HK-2 (cell line): ENCODE data around the gene MROH2A.

Experiments
- DNase-seq: peaks from one replicate; pipeline ENCODE4 v3.0.0-alpha.2; 2018; ENCODE audit not compliant: unreplicated experiment

MROH2A gene

GRCh38 chr2:233764761-233765160 lies 13.4 kb upstream of the MROH2A start:
- no peak for DNase-seq

- no peak for DNase-seq
These were observed 11.7 kb upstream of the MROH2A start for GRCh38 chr2:233766416-233766815.

DNA sequence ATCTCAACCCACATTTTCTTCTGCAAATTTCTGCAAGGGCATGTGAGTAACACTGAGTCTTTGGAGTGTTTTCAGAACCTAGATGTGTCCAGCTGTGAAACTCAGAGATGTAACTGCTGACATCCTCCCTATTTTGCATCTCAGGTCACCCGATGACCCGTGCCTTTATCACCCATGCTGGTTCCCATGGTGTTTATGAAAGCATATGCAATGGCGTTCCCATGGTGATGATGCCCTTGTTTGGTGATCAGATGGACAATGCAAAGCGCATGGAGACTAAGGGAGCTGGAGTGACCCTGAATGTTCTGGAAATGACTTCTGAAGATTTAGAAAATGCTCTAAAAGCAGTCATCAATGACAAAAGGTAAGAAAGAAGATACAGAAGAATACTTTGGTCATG lies 10.1 kb upstream of the MROH2A start:
- DNase-seq, result no peak

GRCh38 chr2:233769260-233769659 lies 8.9 kb upstream of the MROH2A start:
- DNase-seq, result no peak

DNA sequence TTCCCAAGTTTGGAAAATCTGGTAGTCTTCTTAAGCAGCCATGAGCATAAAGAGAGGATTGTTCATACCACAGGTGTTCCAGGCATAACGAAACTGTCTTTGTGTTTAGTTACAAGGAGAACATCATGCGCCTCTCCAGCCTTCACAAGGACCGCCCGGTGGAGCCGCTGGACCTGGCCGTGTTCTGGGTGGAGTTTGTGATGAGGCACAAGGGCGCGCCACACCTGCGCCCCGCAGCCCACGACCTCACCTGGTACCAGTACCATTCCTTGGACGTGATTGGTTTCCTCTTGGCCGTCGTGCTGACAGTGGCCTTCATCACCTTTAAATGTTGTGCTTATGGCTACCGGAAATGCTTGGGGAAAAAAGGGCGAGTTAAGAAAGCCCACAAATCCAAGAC lies 6.0 kb upstream of the MROH2A start:
- DNase-seq, result no peak

DNA sequence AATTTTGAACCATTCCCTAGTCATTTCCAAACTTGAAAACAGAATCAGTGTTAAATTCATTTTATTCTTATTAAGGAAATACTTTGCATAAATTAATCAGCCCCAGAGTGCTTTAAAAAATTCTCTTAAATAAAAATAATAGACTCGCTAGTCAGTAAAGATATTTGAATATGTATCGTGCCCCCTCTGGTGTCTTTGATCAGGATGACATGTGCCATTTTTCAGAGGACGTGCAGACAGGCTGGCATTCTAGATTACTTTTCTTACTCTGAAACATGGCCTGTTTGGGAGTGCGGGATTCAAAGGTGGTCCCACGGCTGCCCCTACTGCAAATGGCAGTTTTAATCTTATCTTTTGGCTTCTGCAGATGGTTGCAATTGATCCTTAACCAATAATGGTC lies 5.5 kb upstream of the MROH2A start:
- no peak for DNase-seq

DNA sequence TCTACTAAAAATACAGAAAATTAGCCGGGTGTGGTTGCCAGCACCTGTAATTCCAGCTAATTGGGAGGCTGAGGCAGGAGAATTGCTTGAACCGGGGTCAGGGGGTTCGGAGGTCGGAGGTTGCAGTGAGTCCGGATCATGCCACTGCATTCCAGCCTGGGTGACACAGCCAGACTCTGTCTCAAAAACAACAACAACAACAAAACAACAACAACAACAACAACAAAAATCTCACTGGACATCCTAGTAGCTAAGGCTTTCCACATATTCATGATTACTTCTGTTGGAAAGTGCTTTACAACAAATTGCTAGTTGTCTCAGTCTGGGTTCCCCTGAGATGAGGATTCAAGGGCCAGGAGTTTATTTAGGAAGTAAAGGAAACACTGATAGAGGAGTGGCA lies 4.3 kb upstream of the MROH2A start:
- no peak for DNase-seq

DNA sequence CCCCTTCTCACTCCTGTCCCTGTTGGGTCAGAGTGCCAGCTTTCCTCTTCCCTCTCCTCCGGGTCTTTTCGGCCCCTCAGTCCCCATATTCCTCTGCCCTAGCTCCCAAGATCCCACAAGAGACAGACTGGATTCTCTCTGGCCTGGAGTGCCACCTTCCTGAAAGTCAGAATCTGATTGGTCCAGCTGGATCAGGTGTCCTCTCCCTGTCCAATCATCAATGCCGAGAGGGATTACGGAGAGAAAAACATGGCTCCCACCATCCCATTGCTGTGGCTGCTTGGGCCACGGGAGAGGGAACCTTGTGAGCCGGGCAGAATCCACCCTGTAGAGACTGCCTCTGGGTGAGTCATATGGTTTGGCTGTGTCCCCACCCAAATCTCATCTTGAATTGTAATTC lies 2.7 kb upstream of the MROH2A start:
- no peak for DNase-seq

DNA sequence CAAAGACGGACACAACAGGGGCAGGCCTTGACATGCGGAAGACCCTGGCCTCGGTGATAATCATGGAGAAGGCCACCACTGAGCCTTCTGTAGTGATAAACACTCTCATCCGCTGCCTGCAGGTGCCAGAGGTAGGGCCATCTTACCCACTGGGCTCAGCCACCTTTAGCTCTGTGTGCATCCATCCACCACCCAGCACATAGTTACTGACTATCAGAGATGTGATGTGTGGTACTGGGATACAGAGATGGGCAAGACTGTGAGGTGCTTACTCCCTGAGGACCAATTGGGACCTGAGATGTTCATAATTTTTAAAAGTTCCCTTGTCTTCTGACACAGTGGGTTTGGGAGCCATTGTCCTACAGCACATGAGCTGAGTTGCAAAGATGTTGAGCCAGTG lies 1.6 kb downstream of the MROH2A start:
- no peak for DNase-seq

DNA sequence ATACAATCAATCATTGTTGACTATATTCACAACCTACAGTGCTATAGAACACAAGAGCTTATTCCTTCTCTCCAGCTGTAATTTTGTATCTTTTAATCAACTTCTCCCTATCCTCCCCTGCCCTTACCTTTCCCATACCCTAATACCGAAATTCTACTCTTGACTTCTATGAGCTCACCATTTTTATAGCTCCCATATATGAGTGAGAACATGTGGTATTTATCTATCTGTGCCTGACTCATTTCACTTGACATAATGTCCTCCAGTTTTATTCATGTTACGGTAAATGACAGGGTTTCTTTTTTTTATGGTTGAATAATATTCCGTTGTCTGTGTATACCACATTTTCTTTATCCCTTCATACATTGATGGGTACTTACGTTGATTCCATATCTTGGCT lies 2.6 kb downstream of the MROH2A start:
- DNase-seq, result no peak

GRCh38 chr2:233789554-233789953 lies 11.4 kb downstream of the MROH2A start:
- DNase-seq, result no peak

- no peak for DNase-seq
These were observed 13.2 kb downstream of the MROH2A start for GRCh38 chr2:233791151-233791882.

- DNase-seq, result no peak
These were observed 13.8 kb downstream of the MROH2A start for GRCh38 chr2:233791883-233792329.

GRCh38 chr2:233792720-233793119 lies 14.6 kb downstream of the MROH2A start:
- DNase-seq, result no peak

DNA sequence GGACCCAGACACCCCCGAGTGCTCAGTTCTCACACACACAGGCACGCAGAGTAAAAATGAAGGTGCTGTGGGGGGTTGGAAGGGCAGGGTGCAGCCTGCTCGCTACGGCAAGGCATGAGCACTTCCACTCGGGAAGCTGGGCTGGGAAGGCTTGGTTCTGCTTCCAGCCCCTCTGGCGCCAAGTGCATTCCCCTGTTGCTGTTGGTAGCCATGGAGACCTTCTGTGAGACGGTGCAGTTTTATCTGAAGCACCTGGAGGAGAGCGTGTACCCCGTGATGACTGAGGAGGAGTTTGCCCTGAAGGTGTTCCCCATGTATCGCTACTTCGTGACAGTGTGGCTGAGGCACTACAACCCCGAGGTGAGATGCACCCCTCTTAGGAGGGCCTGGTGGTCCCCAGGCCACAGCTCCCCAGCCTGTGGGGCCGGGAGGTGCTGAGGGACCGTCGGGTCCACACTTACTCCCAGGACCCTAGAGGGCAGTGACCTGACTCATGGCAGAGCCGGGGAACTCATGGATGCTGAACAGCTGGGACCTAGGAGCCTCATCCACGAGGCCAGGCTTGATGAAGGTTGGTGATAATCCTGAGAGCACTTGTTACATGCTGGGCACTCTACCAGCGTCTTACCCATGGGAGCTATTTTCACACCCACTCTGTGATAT lies 15.5 kb downstream of the MROH2A start:
- DNase-seq, result no peak

DNA sequence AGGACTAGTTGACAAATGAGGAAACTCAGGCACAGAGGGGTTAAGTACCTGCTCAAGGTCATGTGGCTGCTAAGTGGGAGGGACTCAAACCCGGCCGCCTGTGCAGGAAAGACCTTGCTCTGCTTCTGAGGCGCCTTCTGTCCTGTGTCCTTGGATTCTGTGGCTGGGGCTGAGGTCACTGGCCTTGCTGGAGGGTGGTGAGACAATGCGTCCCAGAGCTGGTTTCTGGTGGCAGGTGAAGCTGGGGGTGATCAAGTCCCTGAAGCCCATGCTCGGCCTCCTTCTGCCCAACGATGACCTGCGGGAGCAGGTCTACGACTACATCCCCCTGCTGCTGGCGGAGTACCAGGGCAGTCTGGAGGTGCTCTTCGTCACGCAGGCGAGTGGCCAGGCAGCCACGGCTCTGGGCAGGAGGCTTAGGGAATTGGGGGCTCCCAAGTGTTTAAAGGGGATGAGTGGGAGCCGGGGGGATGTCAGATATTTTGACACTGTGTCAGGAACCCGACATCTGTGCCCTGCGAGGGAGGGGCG lies 16.1 kb downstream of the MROH2A start:
- DNase-seq, result no peak

DNA sequence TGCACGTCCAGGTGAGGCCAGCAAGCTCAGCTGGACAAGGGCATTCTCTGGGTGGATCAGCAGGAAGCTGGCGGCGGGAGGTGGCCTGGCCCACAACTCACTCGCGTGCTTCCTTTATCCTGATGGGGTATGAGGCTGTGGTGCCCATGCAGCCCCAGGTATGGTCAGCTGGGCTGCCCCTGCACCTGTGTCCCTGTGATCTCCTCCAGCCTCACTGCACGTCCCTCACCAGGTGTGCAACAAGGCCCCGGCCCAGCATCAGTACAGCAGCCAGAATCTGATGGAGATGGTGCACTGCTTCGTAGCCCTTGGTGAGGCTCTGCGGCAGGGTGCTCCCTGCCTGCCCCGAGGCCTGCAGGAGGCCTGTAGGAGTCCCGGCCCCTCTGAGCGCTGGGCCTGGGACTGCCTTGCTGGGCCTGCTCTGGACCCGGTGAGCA lies 17.6 kb downstream of the MROH2A start:
- no peak for DNase-seq

GRCh38 chr2:233796254-233796653 lies 18.1 kb downstream of the MROH2A start:
- no peak for DNase-seq

DNA sequence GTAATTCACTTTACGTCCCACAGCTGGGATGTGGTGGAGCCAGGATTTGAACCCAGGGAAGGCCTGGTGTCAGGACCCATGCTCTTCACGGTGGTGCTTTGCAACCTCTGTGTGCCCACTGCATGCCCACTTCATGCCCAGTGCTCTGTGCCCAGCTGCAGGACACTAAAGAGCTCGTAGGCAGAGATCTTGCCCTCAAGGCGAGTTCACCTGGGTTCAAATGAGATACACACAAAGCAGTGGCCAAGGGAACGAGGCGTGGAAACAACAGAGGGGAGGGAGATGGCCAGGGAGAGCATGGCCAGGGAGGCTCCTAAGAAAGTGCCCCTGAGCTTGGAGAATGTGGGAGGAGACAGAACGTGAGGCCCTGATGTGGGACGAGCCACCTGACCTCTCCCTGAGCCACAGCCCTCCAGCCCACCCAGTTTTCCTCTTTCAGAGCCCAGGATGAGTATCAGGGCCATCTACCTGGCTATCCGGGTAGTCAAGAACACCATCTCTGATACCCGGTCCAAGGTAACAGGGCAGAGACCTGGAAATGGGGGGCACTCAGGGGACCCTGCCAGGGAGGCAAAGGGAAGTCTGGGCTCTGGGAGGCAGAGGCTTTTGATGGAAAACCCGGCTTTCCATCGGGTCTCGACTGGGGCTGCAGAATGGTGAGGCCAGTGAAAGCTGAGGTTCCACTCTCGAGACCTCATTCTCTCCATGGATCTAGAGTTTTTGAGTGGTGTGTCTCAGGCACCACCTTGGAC lies 20.4 kb downstream of the MROH2A start:
- no peak for DNase-seq

GRCh38 chr2:233799087-233799665 lies 21.0 kb downstream of the MROH2A start:
- DNase-seq, result no peak

DNA sequence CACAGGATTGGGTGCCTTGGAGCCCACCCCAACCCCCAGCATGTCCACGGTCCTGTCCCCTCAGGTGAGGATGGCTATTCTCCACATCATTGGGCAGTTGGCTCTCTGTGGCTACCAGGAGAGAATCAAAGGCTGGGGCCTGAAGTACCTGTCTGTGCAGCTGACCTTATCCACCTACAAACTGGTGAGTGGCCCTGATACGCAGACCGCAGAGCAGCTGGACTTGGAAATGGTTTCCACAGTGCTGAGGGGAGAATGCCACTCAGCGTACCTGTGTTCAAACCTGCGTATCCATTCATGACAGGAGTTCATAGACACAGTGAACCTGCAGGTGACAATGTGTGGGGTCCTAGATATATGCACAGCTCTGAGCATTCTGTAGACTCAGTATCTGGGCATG lies 21.6 kb downstream of the MROH2A start:
- DNase-seq, result no peak

GRCh38 chr2:233800208-233800607 lies 22.1 kb downstream of the MROH2A start:
- no peak for DNase-seq
